Kidney tubule cell (primary cell): ENCODE results near the gene PAQR9.
"Not testable (repeated sequence)": the region's sequence is repeated elsewhere in the genome, so short reads cannot be mapped to it uniquely, and the experiment has no call there.

Source experiments
- DNase-seq: peaks from one replicate; pipeline ENCODE4 v3.0.0-alpha.2; 2018; ENCODE audit warnings: low spot score

Gene PAQR9

GRCh38 chr3:142963516-142964448 lies at the start of gene PAQR9:
Gene PAQR9, minus strand, starts transcription at chr3:142963674. Its CDS starts 338 bp downstream, at chr3:142963336.
- peak; percentile 36 for DNase-seq

- DNase-seq: no peak
Observed at GRCh38 chr3:143011705-143012104, 48.2 kb upstream of the PAQR9 start.

GRCh38 chr3:143010024-143010423 lies 46.5 kb upstream of the PAQR9 start:
- DNase-seq: peak; percentile 23

- DNase-seq: no peak
Observed at GRCh38 chr3:143004823-143005222, 41.3 kb upstream of the PAQR9 start.

GRCh38 chr3:143002727-143003126 lies 39.3 kb upstream of the PAQR9 start:
- DNase-seq: no peak

GRCh38 chr3:143002083-143002712 lies 38.7 kb upstream of the PAQR9 start:
- DNase-seq: peak; percentile 45

GRCh38 chr3:143001369-143002082 lies 38.1 kb upstream of the PAQR9 start, which contains the start of gene U2SURP:
Gene U2SURP, plus strand, starts transcription at chr3:143001570. Its CDS starts 59 bp downstream, at chr3:143001629.
- peak; percentile 98 for DNase-seq

GRCh38 chr3:143001034-143001368 lies 37.5 kb upstream of the PAQR9 start:
- no peak for DNase-seq

GRCh38 chr3:143000528-143000927 lies 37.1 kb upstream of the PAQR9 start:
- peak; percentile 93 for DNase-seq

- DNase-seq: peak; percentile 65
Observed at GRCh38 chr3:142999881-143000280, 36.4 kb upstream of the PAQR9 start.

- no peak for DNase-seq
Observed at GRCh38 chr3:142998439-142998838, 35.0 kb upstream of the PAQR9 start.

- peak; percentile 81 for DNase-seq
Observed at GRCh38 chr3:142997330-142997729, 33.9 kb upstream of the PAQR9 start.

- peak; percentile 73 for DNase-seq
Observed at GRCh38 chr3:142993958-142994442, 30.5 kb upstream of the PAQR9 start.

- no peak for DNase-seq
Observed at GRCh38 chr3:142992323-142992722, 28.8 kb upstream of the PAQR9 start.

- no peak for DNase-seq
Observed at GRCh38 chr3:142990721-142991120, 27.2 kb upstream of the PAQR9 start.

GRCh38 chr3:142988826-142989225 lies 25.4 kb upstream of the PAQR9 start:
- not testable (repeated sequence) for DNase-seq

GRCh38 chr3:142988221-142988620 lies 24.7 kb upstream of the PAQR9 start:
- DNase-seq: not testable (repeated sequence)

- DNase-seq: peak; percentile 72
Observed at GRCh38 chr3:142987707-142988106, 24.2 kb upstream of the PAQR9 start.

- DNase-seq: peak; percentile 54
Observed at GRCh38 chr3:142987080-142987700, 23.7 kb upstream of the PAQR9 start.

- DNase-seq: no peak
Observed at GRCh38 chr3:142984255-142984654, 20.8 kb upstream of the PAQR9 start.

- no peak for DNase-seq
Observed at GRCh38 chr3:142983318-142983717, 19.8 kb upstream of the PAQR9 start.
